HG03064 (cell line): ENCODE results near the gene GRIA2.
"Not testable (repeated sequence)": the region's sequence is repeated elsewhere in the genome, so short reads cannot be mapped to it uniquely, and the experiment has no call there.

ENCODE experiments used
- ATAC-seq: cut with Tn5 transposase; IDR thresholded peaks from one replicate; pipeline ENCODE4 v1.9.1; 2021; ENCODE audit warnings: low read depth; ENCODE audit not compliant: unreplicated experiment

Gene GRIA2

DNA sequence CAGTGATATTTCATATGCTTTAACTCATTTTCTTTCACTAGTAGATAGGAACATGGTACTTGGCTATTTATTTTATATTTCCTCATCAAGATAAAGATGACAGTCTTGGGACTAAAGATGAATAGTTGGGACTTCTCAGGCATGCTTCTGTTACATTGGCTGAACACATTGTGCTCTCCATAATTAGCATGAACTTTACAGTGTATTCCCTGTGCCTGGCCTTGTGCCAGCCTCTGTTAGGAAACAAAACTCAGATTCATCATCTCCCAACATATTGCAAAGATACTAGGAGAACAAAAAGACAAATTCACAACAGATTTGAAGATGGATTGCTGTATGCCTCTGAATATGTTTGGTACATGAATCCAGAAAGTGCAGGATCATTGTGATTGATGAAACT, 26.4 kb downstream of the GRIA2 start:
- no peak for ATAC-seq

GRCh38 chr4:157258165-157258564, 37.6 kb downstream of the GRIA2 start:
- ATAC-seq: not testable (repeated sequence)

GRCh38 chr4:157265281-157265680, 44.8 kb downstream of the GRIA2 start:
- no peak for ATAC-seq

GRCh38 chr4:157270108-157270507, 49.6 kb downstream of the GRIA2 start:
- no peak for ATAC-seq

GRCh38 chr4:157270552-157270951, 50.0 kb downstream of the GRIA2 start:
- ATAC-seq: no peak

DNA sequence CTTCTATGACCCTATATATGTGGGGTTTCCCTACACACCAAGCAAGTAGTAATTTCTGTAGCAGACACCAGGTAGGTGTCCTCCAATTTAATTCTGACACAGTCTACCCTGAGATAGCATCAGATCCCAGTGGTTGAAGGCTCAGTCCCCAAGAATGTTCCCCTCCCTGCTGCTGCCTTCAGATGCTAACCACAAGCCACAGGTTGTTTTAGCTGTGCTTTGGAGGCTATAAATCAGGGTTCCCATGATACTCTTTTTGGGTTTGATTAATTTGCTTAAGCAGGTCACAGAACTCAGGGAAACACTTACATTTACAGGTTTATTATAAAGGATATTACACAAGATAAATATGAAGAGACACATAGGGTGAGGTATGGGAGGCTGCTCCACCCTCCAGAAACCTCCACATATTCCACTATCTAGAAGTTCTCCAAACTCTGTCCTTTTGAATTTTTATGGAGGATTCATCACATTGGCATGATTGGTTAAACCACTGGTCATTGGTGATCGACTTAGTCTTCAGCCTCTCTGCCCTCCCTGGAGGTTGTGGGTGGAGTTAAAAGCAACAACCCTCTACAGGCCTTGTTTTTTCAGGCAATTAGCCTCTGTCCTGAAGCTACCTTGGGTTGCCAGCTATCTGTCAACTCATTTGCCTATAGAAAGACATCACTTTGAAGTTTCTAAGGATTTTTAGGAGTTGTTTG, 50.8 kb downstream of the GRIA2 start:
- ATAC-seq: no peak

DNA sequence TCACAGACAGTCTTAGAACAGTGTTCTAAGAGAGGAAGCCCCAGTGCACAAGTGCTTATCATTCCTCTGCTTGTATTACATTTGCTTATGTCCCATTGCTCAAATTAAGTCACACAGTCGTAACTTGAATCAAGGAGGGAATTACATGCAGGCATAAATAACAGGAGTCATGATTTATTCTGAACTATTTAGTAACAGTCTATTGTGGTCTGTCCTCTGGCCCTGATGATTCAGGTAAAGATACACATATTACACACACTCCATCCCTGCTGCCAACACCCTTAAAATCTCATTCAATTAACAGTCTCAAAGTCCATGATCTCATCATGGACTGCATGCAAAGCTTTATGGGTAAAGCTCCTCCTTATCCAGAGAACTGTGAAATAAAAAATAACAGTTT, 60.1 kb downstream of the GRIA2 start:
- ATAC-seq: no peak

GRCh38 chr4:157282019-157282418, 61.5 kb downstream of the GRIA2 start:
- ATAC-seq: no peak

- ATAC-seq: no peak
These were observed 66.9 kb downstream of the GRIA2 start for GRCh38 chr4:157287445-157287844.

DNA sequence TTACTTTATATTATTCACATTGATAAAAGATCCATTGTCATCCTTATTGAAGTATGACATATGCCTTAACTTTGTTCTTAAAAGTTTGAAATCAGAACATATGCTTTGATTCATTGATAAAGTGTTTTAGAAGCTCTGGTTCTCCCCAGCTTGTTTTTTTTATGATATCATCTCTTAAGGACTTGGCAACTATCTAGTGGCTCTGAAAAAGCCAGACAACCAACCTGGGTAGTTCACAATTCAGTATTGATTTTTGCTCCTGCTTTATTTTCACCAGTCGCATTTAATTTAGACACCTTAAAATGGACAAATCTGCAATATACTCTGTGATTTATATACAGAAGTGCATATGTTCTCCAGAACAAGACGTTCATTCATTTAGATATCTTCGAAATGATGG, 70.1 kb downstream of the GRIA2 start:
- ATAC-seq: no peak

DNA sequence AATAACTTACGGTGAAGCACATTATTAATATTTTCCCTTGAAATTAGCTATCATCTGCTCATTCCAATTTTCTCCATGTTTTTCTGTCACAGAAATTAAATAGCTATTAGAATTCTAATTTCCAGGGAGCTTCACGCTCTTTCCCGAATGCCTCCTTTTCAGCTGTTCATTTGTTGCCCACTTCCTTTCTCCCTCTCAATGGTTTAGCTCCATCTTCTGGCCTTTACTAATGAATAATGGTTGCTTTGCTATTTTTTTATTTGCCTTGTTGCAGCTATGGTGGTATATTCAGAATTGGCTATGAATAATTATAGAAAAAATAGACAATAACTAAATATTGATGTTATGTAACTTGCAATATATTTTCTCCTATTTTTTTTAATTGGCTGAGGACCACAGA, 70.5 kb downstream of the GRIA2 start:
- no peak for ATAC-seq

- ATAC-seq: no peak
These were observed 73.1 kb downstream of the GRIA2 start for GRCh38 chr4:157293673-157294072.

- no peak for ATAC-seq
These were observed 74.0 kb downstream of the GRIA2 start for GRCh38 chr4:157294575-157294974.

DNA sequence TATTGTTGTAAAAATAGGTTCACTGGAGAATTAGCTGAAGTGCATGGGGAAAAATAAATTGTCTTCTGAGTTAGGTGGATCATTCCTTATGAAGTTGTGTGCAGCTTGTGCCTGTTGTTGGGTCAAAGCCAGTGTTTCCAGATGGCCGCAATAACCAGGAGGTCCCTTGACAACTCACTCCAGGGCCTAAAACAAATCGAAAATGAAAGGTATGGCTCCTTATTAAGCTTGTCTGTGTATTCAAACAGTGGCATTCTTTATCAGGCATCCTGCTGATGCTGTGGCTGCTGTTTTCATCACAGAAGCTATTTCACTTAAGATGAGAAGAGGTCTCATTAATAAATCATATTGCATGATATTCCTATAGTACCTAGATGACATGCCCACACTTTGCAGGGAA, 80.2 kb downstream of the GRIA2 start:
- no peak for ATAC-seq

DNA sequence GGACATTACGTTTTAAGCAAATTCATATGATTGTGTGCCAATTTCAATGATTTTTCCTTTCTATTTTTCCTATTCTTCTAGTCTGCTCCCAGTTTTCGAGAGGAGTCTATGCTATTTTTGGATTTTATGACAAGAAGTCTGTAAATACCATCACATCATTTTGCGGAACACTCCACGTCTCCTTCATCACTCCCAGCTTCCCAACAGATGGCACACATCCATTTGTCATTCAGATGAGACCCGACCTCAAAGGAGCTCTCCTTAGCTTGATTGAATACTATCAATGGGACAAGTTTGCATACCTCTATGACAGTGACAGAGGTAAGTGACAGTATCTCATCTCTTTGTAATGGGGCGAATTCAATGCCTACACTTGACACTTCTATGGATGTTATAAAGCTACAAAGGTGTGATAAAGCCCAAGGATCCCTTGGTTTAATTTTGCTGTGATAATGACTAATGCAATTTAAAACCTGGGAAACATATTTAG, 83.0 kb downstream of the GRIA2 start:
- ATAC-seq: no peak

- ATAC-seq: no peak
These were observed 84.2 kb downstream of the GRIA2 start for GRCh38 chr4:157304769-157305168.

DNA sequence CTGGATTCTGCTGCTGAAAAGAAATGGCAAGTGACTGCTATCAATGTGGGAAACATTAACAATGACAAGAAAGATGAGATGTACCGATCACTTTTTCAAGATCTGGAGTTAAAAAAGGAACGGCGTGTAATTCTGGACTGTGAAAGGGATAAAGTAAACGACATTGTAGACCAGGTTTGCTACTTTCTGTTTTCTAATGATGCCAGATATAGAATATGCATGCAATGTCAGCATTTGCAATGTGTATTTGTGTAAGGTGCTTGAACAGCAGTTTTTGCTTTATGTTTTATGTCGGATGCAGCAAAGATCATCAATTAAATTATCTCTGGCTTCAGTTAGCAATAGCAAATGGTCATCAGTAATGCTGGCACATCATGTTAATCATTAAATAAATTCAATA, 92.2 kb downstream of the GRIA2 start:
- no peak for ATAC-seq

- no peak for ATAC-seq
These were observed 94.4 kb downstream of the GRIA2 start for GRCh38 chr4:157314906-157315305.

- no peak for ATAC-seq
These were observed 95.4 kb downstream of the GRIA2 start for GRCh38 chr4:157315968-157316367.

DNA sequence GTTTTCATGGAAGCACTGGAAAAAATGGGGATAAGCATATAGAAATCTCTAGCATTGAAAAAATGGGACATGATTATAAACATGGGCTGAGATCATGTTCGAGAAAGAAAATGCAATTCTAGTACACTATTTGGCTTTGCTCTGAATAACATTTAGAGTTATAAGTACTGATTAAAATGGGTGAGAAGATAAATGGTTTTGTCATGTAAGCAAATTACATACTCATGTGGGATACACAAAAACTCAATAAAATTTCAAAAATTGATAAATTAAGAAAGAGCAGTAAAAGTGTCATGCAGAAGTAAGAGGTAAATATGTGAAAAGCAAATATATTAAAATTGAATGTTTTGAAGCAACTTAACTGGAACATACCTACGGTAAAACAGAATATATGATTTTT, 99.6 kb downstream of the GRIA2 start:
- ATAC-seq: no peak

DNA sequence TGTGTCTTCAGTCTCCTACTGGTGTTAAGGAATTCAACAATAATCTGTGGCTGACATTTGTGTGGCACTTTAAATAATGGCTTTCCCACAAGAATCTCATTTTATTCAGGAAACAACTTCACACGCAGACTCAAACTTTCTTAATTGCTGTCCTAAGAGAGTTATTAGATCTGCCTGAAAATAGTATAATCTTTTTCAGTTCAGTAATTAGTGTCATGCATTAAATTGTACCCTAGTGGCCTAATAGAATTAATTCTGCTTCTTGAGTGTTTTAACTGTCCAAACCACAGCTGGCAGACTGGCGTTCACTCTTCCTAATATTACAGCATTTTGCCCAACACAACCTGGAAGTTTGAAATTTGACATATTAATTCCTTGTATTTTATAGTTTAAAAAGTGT, 107.1 kb downstream of the GRIA2 start:
- no peak for ATAC-seq

DNA sequence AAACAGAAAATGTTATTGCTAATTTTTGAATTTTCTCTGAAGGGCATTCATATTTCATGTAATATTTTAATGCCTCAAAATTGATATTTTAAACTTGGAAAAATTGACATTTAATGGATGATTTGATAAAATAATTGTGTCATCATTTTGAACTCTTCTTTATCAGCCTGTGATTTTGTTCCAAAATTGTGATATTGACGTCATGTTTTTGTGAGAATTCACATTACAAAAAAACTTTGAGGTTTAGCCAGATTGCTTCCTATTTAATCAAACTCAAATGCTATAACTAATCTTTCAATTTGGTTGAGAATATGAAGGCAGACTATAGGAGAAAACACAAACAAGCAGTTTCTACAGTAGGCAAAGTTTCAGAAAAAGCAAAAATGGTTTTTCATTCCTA, 137.4 kb downstream of the GRIA2 start:
- ATAC-seq: no peak

- ATAC-seq: no peak
These were observed 137.9 kb downstream of the GRIA2 start for GRCh38 chr4:157358439-157358838.
